Caki2 (cell line): ENCODE results near the gene PGAM5. TPM values are rescaled to one million over a fixed set of nuclear protein-coding genes. Genes with fewer than 3 reads are reported as not detected.

Experiments used
- DNase-seq: peaks from one replicate; pipeline ENCODE4 v3.0.0-alpha.2; 2015; ENCODE audit warnings: low read depth
- in situ Hi-C: cut with HindIII; loops from 2 replicates; pipeline ENCODE4 v1.10.0; 2016; ENCODE audit warnings: low sequenced_read_pairs, low pct_unique_long_range_greater_than_20kb, mixed read lengths
- total RNA-seq: library from RNA; depleted of rRNA; stranded (reverse); fragments of >200 nt; shearing (Covaris generic); gene quantifications from 2 replicates; pipeline ENCODE4 v1.2.3, GENCODE V29; 2014; ENCODE audit warnings: low replicate concordance; rRNA removed

PGAM5 gene
- total RNA-seq, result 66.6 and 67.5 TPM in 2 replicates

DNA sequence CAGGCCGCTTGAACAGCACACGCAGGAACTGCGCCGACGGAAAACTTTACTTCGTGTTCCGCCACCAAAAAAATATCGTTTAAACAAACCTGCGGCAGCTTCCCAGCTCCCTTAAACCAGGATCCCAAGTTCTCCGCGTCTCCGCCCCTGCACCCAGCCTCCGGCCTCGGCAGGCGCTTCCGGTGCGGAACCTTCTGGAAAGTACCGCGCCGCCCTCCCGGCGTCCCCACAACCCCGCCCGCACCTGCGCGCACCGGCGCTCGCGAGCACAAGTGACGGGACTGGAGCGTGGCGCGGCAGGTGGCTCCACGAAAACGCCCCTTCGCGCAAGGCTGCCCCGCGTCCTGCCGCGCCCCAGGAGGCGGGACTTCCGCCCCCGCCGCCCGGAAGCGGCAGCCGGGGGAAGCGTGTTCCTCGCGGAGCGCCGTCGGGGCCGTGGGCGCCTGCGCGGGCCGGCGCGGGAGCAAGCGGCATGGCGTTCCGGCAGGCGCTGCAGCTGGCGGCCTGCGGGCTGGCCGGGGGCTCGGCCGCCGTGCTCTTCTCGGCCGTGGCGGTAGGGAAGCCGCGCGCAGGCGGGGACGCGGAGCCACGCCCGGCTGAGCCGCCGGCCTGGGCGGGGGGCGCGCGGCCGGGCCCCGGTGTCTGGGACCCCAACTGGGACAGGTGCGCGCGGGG, at the start of gene PGAM5:
PGAM5 (plus strand) TSS at position 438 of the 675 bp plus-strand sequence; CDS start at position 473, 35 bp downstream.
- in situ Hi-C loops, result no loop called here
- peak; percentile 87 for DNase-seq

DNA sequence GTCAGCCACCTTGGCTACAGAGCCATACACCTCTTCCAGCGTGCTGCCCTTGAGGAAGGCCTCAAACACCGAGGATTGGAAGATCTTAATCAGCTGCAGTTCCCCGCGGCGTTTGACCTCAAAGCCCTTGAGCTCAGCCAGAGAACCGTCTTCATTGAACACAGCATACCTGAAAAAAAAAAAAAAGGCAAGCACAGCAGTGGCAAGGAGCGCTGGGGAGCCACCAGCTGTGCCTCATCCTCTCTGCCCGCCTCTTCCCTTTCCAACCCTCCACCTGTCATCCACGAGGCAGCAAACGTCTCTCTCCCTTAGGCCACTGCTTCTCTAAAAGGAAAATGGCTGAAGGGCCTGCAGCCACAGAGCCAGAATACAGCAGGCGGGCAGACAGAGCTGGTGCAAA, 49.6 kb upstream of the PGAM5 start:
- DNase-seq, result no peak
- in situ Hi-C loops, result no loop called here

DNA sequence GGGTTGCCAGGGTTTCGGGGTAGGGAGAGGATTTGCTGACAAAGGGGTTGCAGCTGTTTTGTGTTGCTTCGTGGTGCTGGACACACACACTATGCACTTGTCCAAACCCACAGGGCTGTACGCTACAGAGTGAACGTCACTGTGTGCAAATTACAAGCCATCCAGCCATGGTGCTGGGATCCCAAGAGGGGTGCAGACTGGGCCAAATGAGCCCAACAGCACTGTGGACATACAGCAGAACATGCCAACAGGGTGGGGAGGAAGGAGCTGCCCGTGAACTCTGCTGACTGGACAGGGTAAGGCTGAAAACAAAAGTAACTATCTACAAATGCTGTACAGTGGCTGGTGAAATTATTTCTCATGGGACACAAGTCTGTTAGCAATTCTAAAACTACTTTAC, 48.7 kb upstream of the PGAM5 start:
- no peak for DNase-seq
- in situ Hi-C loops, result no loop called here

DNA sequence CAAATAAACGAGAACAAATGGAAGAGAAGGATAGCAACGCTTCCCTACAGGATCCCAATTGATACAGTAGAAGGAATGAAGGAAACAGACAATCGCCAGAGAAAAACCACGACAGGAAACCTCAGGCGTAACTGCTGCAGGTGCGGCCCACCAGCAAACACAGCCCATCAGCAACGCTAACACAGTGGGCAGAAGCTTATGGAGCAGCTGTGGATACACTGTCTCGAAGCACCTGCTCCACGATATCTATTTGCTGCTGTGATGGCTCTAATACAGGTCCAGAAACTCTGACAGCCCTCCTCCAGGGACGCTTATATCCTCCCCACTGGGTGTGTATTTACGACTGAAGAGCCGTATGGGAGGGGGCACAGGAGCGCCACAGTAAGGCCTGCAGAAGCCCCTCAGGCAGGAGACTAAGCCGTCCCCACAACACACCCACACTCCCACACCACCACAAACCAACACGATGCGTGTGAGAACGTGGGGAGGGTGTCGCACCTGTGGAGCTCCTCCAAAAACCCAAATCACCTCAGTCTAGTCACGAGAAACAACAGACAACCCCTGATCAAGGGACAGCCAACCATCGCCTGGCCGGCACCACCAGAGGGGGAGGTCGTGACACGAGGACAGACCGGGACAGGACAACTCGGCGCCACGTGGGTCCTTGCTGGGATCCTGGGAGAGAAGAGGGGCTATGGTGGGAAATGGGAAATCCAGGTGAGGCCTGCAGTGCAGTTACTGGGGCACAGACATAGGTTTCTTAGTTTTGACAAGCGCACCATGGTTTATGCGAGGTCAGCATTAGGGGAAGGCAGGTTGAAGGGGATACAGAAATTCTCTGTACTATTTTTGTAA, 47.5 kb upstream of the PGAM5 start:
- in situ Hi-C loops, result no loop called here

DNA sequence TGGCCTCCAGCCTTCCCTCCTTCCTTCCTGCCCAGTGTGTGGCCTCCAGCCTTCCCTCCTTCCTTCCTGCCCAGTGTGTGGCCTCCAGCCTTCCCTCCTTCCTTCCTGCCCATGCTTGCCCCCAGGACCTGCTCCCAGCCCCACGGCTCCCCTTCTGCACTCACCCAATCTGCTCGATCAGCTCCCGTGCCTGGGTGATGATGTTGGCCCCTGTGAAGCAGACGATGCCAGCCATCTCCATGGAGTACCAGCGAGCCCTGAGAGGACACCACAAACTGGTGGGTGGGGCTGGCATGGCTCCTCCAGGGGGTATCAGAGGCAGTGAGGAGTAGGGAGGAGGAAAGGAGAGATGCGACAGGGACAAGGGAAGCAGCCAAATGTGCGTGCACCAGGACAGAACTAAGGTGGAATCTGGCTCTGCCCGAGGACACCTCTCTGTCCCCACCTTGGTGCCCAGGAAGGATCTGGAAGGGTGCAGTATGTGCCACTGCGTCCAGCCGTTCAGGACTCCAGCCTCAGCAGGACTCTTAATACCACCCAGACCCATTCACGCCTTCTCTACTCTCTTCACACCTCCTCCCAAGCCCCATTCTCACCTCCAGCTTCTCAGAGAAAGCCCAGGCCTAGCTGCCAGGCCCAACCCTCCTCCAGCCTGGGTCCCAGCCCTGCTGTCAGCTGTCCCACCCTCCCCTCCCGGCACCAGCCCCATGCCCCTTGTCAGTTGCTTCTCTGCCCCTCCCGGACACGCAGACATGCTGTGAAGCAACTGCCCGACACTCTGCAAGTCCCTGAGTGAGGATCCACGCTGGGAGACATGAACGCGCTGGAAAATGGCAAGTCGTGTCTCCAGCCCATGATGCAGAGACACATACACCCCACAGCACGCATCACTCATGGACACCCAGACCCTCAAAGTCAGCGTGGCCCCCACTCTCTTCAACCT, 46.2 kb upstream of the PGAM5 start:
- in situ Hi-C loops, result no loop called here
- no peak for DNase-seq

More for the DNA sequence above, 47.5 kb upstream of the PGAM5 start:
- no peak for DNase-seq

DNA sequence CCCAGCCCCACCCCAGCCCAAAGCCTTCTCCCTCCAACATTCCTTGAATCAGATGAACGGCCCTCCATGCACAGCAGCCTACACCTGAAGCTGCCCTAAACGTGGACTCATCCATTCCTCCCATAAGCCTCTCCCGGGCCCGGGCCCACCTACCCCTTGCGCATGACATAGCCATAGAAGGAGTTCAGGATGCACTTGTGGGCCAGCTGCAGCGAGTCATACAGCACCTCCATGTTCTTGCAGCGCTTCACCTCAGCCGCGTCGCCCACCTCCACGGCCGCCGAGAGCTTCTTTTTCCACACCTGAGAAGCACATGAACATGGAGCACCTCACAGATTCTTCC, 45.5 kb upstream of the PGAM5 start:
- in situ Hi-C loops, result no loop called here
- DNase-seq, result no peak

DNA sequence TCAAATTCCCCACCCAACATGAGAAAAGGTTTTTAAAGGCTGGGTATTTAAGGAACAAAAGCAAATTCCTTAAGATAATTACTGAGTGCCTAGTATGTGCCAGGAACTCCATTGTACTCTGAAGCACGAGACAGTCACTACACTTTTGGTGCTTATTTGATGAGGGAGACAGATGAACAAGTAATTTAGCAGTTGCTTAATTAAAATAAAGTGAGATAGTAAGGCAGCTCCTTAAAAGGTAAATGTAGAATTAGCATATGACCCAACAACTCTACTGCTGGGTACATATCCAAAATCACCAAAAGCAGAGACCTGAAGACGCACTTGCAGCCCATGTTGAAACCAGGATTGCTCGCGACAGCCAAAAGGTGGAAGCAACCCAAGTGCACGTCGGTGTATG, 44.8 kb upstream of the PGAM5 start:
- in situ Hi-C loops, result no loop called here
- DNase-seq, result no peak

DNA sequence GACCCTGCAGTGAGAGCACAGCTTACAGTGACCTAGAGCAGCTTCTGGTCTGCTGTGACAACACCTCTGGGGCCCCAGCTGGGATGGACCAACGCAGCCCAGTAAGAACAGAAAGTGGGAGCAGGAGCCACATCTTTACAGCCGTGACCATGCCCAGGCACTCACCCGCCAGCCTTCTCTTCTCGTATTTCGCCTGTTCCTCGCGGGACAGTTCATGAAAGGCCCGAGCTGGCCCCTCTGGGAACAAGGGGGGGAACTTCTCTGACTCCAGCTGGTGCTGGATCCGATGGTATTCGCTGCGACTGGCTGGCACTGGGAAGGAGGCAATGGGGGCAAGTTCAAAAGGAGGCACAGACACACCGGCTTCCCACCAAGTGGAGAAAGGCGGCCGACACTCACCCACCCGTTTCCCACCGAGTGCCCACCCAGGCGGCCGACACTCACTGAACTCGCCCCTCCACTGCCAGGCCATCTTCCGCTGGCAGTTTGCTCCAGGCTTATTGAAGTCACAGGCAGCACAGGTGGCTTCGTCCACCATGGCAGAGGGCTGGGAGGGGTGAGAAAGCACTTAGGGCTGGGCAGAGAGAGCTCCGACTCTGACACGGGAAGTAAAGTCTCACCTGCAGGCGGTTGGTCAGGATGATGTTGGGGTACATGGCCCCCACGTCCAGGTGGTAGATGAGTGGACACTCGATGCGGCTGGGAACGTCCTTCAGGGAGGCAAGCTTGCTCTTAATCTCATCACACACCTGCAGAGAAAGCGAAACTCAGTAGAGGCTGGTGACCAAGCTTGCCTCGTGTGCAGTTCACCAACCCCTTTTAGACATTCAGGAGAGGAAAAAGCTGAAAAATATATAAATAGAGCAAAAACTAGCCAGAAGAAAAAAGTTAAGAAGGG, 42.2 kb upstream of the PGAM5 start:
- no peak for DNase-seq
- in situ Hi-C loops, result no loop called here

DNA sequence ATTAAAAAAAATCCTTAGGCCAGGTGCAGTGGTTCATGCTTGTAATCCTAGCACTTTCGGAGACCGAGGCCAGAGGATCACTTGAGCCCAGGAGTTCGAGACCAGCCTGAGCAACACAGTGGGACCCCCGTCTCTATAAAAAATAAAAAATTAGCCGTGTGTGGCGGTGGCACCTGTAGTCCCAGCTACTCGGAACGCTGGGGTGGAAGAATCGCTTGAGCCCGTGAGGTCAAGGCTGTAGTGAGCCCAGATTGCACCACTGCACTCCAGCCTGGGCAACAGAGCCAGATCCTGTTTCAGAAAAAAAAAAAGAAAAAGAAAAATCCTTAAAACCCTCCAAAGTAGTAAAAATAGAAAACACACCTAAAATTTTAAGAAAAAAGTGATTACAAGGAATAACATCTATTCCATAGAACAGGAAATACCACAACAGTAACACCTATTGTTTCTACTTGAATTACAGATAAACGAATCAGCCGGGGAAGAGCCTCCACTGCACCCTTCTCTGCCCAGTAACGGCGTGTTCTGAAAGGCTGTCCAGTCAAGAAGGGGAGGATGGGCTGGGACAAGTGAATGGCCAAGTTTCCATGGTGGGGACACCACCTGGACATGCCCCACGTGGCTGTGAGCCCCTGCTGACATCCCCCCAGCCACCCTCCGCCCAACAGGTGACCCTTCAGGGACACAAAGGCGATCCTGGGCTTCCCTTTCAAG, 41.3 kb upstream of the PGAM5 start:
- in situ Hi-C loops, result no loop called here
- DNase-seq, result no peak

DNA sequence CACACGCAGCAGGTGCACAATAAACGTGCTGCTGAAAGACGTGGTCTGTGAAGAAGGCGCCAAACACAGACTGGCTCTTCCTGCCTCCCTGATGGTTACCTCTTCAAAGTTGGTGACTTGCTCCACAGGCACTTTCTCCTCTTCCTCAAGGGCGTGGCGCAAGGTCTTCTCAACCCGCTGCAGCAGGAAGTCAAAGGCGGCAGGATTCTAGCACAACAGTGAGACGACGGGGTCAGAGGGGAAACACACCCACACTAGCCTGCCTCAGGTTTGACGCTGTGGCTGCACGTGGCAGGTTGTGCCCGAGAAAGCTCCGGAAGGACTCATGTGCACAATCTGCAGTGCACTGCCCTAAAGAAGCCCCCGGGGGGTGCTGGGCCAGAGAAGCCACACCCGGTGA, 38.5 kb upstream of the PGAM5 start:
- in situ Hi-C loops, result no loop called here
- no peak for DNase-seq

DNA sequence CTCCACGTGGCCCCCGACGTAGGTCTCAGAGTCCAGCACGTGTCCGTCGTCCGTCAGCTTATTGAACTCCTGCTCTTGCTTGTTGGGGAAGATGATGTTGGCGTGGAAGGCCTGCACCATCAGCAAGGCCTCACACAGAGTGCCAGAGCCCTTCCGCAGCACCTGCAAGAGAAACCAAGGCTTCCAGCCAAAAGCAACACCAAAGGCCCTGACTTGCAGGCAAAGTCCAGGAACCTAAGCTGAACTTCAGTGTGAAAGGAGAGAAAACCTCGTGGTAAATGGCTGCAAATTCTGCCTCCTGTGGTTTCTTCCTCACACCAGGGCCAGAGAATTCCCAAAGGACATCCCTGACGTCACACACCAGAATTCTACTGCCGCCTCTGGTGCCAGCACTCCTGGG, 38.0 kb upstream of the PGAM5 start:
- in situ Hi-C loops, result no loop called here
- no peak for DNase-seq

DNA sequence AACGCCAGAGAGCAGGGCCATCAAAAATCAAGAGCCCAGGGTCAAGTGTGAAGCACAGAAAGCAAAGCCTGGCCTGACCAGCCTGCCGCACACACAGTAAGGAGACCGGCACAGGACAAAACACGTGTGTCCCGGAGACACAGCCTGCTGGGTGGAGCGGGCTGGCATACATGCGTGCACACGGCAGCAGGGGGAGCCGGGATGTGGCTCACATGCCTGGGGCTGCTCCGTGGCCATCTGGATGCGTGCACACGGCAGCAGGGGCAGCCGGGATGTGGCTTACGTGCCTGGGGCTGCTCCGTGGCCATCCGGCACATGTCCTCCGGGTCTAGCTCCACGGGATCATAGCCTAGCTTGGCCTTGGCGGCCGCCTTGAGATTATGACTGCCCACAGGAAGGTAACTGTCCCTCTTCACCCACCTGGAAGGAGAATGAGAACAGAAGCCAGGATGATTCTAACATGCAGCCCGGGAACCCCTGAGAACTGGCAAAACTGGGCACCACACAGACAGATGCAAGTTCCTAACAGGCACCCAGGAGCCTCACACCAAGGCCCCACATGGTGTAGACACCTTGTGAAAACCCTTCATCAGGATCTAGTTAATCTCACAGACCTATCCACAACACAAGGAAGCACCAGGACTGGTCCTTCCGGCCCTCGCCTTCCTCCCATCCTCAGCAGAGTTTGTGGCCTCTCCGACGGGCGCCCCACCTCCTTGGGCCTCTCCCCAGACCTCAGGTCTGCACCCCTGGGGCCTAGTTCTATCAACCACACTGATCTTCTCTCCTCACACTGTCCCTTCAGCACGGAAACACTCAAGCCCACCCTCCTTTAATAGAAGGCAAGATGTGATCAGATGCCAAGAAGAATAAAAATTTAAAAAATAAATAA, 37.1 kb upstream of the PGAM5 start:
- in situ Hi-C loops, result no loop called here
- DNase-seq, result no peak

DNA sequence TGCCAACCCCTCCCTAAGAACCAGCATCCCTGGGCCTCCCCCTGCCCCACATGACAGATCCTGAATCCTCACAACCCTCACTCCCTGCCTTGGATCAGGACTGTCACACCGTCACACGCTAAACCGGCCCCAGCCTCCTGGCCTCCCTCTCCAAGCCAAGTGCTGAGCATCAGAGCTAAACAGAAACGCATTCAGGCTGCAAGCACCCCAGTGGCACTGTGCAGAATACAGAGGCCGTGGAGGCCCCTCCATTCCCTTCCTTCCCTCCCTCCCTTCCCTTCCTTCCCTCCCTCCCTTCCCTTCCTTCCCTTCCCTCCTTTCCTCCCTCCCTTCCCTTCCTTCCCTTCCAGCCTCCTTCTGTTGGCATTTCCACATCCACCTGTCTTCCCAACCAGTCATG, 36.1 kb upstream of the PGAM5 start:
- in situ Hi-C loops, result no loop called here
- DNase-seq, result no peak

DNA sequence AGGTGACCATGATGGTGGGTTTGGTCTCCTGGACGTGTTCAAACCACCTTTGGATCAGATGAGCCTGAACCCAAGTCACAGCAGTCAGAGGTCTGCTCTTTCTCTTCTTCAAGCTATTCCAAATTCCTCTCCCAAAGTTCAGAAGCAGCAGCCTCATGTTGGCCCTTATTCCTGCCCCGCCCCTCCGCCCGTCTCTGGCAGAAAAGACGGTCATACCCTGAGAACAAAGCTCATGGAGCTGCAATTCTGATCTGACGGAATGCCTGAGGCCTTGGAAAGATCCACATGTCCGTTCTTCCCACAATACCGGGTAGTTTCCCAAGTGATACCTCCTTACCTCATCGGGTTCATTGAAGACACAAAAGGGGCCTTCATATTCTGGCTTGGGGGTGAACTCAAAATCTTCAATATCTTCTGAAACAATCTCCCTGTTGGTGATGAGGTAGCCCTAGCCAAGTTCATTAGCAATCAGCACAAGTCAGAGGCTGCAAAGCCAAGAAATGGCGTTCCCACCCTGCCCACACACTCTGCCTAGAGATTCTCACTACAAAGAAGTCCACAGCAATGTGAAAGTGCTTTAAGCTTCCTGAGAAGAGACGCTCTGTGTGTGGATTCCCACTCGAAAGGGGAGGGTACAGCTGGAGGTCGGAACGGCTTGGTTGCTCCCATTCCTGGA, 34.7 kb upstream of the PGAM5 start:
- in situ Hi-C loops, result no loop called here
- no peak for DNase-seq

DNA sequence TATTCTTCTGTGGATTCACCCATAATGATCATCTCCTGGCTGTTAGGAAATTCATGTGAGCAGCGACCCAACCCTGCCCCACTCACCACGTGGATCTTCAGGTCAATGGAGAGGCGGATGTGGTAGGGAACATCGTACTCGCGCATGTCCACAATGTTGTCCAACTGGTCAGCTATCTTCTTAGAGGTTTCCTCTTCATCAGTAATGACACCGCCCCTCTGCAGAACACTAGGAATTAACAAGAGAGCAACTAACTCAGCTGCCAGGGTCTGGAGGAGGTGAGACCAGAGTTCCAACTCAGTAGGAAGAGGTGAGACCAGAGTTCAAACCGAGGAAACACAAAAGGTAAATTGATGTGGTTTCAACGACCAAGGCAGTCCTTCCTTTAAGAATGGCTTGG, 33.1 kb upstream of the PGAM5 start:
- in situ Hi-C loops, result no loop called here
- DNase-seq, result no peak

DNA sequence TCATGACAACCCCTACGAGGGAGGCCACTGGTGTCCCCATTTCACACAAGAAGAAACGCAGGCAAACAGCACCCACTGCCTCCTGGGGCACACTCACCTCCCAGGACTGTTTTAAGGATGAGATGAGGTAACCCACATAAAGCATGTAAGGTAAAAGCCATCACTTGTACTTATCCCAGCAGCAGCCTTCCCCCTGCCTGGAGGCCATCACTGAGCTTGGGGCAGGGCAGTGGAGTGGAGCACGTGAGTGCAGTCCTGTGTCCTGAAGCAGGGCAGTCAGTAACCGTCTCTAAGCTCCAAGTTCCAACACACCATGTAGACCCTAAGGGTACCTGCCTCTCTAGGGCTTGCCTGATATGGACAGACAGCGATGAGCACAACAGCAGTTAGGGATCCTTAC, 25.2 kb upstream of the PGAM5 start:
- in situ Hi-C loops, result no loop called here
- no peak for DNase-seq
